Activated gamma-delta T cell (primary cell): ENCODE data around the gene TLR5.

Experiments used
- DNase-seq: peaks from one replicate; lab custom pipeline; 2025; lab: John Stamatoyannopoulos, UW

Gene TLR5

GRCh38 chr1:223068900-223069665 lies 74.0 kb downstream of the TLR5 start:
- DNase-seq: no peak

GRCh38 chr1:223067914-223068313 lies 75.1 kb downstream of the TLR5 start:
- no peak for DNase-seq

- no peak for DNase-seq
Observed at GRCh38 chr1:223066415-223066814, 76.6 kb downstream of the TLR5 start.

GRCh38 chr1:223062177-223062576 lies 80.9 kb downstream of the TLR5 start:
- DNase-seq: no peak

GRCh38 chr1:223059526-223059925 lies 83.5 kb downstream of the TLR5 start:
- DNase-seq: no peak
